ENCODE measurements around the gene TAF1C.
"Not testable (repeated sequence)": the region's sequence is repeated elsewhere in the genome, so short reads cannot be mapped to it uniquely, and the experiment has no call there.

The TAF1C gene

GRCh38 chr16:84209989-84210388 is 23.1 kb upstream of the TAF1C start:
- DNase-seq (ENCODE audit: low read depth, low spot score) = no peak

GRCh38 chr16:84207879-84208278 is 21.0 kb upstream of the TAF1C start:
- DNase-seq (ENCODE audit: low read depth, low spot score) = no peak

DNA sequence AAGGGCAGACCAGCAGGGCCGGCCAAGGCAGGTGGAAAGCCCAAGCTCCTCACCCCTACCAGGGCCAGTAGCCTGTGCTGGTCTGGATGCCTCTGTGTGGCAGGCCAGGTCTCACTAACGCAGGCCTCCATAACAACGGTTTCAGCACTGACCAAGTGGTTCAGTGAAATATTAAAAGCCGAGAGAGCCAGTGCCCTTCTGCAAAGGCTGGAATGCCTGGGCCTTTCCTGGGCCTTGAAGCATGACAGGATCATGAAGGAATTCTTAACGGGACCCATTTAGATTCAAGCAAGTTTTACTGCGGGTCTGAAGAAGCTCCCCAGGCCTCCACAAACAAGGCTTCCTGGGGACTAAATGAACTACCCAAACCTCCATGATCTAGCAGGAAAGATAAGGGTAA is 20.4 kb upstream of the TAF1C start:
- DNase-seq (ENCODE audit: low read depth, low spot score) = no peak

DNA sequence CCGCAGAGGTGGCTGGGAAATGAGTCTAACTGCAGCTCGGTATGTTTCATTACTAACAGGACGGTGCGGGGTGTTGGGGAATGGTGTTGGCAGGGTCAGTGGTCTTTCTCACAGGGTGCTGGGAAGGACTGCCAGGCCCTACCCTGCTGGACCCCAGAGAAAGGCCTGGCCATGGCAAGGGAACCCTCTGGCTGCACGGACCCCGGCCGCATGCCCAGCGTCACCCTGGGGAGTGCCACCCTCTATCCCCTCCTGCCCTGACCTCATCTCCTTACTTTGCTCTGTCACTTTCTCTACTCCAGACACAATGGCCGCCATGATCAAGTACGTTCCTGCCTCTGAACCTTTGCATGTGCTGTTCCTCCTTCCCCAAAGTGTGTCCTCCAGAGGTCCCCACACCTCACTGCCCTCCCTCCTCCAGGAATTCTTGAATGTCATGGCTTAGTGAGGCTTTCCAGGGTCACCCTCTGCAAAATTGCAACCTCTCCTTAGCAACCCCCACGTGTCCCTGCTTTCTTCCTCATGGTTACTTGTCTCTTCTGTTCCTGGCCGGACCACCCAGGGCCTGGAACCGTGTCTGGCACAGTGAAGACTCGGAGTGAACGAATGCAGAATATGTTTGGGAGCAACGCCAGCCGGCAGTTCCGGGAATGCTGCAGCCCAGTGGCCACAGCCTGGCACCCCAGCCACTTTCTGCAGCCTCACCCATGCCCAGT is 19.3 kb upstream of the TAF1C start:
- DNase-seq (ENCODE audit: low read depth, low spot score) = no peak

DNA sequence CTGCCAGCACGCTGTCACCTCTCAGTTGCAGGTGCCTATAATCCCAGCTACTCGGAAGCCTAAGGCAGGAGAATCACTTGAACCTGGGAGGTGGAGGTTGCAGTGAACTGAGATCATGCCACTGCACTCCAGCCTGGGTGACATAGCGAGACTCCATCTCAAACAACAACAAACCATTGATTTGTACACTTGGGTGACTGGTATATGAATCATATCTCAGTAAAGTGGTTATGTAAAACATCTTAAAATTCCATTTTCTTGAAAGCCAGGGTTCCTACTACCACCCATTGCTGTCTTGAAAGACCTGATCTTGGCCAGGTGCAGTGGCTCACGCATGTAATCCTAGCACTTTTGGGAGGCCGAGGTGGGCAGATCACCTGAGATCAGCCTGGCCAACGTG is 18.3 kb upstream of the TAF1C start:
- not testable (repeated sequence) for DNase-seq (ENCODE audit: low read depth, low spot score)

GRCh38 chr16:84204551-84204950 is 17.7 kb upstream of the TAF1C start:
- DNase-seq (ENCODE audit: low read depth, low spot score) = not testable (repeated sequence)

GRCh38 chr16:84199861-84200260 is 13.0 kb upstream of the TAF1C start:
- DNase-seq (ENCODE audit: low read depth, low spot score) = no peak

GRCh38 chr16:84199097-84199496 is 12.2 kb upstream of the TAF1C start:
- no peak for DNase-seq (ENCODE audit: low read depth, low spot score)

GRCh38 chr16:84198401-84198800 is 11.5 kb upstream of the TAF1C start:
- DNase-seq (ENCODE audit: low read depth, low spot score) = peak; percentile 36

DNA sequence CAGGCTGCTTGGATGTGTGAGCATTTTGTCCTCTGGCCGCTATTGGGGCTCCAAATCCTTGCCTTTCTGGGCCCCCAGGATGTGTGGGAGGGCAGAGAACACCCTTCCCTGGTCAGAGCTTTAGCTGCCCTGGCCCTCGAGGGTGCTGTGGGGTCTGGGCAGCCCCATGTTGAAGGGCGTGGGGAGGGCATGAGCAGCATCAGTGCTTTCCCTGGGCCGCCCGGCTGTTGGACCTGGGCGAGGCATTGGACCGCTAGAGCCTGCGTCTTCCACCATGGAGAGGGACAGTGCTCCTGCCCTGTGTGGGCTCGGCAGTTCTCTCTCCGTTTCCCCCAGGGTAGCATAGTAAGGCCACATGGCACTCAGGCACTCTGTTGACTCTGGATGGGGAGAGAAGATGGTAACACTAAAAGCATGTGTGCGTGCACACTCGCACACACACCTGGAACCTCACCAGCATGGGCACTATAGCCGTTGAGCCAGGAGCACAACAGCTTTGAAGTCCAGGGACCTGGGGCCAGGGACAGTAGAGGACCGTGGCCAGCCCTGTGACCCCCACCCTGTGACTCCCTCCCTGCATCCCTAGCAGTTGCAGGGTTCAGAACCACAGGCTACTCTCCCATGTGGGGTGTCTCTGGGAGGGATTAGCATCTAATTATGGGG is 10.7 kb upstream of the TAF1C start:
- no peak for DNase-seq (ENCODE audit: low read depth, low spot score)

DNA sequence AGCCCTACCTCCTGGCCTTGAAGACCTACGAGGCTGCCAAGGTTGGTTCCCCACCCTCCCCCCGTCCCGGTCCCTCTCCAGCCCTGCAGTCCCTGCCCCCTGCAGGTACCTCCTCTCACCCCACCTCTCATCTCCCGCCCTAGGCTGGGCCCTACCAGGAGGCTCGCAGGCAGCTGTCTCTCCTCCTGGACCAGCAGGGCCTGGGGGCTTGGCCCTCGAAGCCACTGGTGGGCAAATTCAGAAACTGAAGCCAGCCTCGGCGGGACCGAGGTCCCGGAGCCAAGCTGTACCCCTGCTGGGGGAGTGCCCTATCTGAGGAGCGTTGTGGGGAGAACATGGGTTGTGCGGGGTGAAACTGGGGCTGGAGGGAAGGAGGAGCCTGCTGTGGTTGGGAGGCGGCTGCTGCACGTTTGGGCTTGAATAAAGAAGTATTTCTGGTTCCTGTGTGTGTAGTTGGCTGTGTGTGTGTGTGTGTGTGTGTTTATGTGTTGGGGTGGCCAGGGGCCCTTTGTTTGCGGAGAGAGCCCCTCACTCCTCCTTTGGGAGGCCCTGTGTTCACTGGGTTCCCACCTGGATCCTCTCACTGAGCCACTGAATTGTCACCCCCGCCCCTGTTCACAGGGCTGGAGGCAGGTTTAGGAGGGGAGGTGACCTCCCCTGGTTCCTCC is 10.0 kb upstream of the TAF1C start:
- DNase-seq (ENCODE audit: low read depth, low spot score) = no peak

DNA sequence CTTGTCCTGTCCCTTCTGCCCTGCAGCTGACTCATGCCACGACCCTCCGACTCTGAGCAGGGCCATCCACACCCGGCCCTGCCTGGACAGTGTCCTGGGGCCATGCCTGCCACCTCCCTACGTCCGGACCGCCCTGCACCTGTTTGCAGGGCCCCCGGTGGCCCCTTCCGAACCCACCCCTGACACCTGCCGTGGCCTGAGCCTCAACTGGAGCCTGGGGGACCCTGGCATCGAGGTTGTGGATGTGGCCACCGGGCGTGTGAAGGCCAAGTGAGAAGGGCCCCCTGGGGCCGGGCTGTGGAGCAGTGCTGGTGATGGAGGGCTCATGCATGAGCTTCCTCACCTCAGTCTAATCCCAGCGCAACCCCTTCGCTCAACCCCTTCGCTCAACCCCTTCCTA is 9.2 kb upstream of the TAF1C start:
- DNase-seq (ENCODE audit: low read depth, low spot score) = no peak

GRCh38 chr16:84195201-84196093 is 8.6 kb upstream of the TAF1C start:
- DNase-seq (ENCODE audit: low read depth, low spot score) = no peak

DNA sequence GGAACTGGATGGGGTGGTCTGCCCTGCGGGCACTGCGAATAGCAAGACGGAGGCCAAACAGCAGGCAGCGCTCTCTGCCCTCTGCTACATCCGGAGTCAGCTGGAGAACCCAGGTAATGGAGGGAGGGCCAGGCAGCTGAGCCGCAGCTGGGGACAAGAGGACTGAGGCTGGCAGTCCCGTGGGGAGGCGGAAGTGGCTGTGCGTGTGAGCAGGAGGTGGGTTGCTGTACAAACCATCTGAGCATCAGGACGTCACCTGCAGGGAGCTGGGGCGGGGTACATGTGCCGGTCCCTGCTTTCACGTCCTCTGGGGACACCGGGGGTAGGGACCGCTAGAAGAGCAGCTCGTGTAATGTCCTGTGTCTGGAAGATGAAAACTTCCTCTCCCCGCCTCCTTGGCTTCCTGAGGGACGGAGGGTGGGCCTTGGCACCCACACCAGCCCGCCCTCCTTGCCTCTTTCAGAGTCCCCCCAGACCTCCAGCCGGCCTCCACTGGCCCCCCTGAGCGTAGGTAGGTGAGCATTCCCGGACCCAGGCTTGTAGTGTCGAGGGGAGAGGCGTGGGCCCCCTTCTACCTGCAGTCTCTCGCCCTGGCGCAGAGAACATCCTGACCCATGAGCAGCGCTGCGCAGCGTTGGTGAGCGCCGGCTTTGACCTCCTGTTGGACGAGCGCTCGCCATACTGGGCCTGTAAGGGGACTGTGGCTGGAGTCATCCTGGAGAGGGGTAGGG is 7.8 kb upstream of the TAF1C start:
- DNase-seq (ENCODE audit: low read depth, low spot score) = no peak

DNA sequence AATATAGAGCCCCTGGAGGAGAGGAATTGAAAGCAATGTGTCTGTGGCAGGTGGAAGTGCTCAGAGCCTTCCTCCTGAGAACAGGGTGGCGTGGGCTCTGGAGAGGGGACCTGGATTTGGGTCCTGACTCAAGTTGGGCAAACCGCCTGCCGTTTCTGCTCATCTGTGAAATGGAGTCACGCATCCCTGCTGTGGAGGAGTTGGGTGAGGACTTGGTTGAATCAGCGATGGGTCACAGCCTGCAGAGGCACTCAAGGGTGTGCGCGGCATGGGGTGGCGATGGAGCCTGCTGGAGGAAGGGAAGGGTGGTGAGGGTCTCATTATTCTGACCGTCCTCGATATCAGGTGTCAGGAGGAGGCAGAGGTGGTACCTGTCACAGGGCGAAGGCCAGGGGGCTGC is 7.2 kb upstream of the TAF1C start:
- no peak for DNase-seq (ENCODE audit: low read depth, low spot score)

DNA sequence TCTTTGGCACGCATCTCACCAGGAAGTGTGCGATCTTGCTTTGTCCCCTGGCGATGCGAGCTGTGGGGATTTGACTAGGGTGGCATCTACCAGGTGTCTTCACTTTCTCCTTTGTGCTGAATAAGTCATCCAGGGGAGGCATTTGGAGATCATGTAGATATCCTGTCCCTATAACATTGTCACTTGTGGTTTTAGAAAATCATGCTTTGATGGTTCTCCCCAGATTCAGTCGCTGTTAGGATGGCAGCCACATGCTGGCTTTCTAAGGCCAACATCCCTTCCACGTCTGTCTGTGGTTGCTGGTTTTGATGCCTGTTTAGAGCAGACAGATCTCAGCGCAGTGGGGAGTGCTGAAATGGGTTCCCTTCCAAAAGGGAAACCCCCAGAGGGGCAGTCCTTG is 6.6 kb upstream of the TAF1C start:
- no peak for DNase-seq (ENCODE audit: low read depth, low spot score)

DNA sequence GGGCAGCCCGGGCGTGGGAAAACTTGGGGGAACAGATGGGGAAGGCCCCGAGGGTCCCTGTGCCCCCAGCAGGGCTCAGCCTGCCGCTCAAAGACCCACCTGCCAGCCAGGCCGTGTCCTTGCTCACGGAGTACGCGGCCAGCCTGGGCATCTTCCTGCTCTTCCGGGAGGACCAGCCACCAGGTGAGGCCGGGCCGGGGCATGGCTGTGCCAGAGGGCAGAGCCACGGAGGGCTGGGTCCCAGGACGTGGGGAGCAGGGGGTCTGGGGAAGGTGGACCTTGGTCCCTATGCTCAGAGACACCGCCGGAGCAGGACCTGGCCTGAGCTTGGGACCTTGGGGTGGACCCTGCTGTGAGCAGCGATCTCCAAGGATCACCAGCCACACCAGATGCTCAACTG is 4.6 kb upstream of the TAF1C start:
- no peak for DNase-seq (ENCODE audit: low read depth, low spot score)

DNA sequence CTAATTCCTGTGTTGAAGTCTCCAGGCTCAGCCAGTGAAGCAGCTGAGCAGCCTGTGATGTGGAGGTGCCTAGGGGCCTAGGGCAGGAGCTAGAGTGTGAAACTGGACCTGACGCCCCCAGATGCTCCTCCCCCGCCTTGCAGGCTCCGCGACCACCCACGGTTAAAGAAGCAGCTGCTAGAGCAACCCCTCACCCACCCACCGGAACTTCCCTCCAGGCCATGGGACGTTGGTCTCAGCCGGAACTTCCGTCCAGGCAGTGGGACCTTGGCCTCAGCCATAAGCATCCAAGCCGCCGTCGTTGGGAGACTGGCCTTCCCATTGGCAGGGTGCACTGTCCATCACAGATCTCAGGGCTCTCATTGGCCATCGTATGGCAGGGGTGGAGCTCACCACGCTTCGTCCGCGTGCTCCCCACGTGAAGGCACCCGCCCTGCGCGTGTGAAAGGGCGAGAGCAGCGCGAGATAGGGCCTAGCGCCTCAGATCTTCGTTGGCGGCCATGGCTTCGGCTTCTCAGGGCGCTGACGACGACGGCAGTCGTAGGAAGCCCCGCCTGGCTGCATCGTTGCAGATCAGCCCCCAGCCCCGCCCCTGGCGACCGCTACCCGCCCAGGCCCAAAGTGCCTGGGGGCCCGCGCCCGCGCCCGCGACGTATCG is 4.0 kb upstream of the TAF1C start, which contains the start of gene ADAD2:
Gene ADAD2, plus strand, starts transcription at position 427 of the 658 bp plus-strand sequence. Its CDS starts 74 bp downstream, at position 501.
- DNase-seq (ENCODE audit: low read depth, low spot score) = no peak

DNA sequence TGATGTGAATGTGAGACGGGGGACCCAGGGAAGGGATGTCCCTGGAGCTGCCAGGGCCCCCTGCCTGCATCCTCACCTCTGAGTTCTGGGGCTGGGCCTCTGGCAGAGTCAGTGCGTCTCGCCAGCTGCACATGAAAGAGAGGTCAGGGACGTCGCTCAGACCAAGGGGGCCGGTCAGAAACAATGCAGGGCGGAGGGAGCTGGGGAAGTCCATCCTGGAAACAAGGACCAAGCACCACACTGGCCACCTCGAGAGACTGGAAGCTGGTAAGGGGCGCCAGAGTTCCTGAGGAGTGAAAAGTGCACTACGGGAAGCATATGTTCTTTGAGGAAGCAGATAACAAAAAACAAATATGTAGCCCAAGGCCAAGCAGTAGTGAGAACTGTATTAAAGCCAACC is 2.1 kb downstream of the TAF1C start:
- no peak for DNase-seq (ENCODE audit: low read depth, low spot score)

DNA sequence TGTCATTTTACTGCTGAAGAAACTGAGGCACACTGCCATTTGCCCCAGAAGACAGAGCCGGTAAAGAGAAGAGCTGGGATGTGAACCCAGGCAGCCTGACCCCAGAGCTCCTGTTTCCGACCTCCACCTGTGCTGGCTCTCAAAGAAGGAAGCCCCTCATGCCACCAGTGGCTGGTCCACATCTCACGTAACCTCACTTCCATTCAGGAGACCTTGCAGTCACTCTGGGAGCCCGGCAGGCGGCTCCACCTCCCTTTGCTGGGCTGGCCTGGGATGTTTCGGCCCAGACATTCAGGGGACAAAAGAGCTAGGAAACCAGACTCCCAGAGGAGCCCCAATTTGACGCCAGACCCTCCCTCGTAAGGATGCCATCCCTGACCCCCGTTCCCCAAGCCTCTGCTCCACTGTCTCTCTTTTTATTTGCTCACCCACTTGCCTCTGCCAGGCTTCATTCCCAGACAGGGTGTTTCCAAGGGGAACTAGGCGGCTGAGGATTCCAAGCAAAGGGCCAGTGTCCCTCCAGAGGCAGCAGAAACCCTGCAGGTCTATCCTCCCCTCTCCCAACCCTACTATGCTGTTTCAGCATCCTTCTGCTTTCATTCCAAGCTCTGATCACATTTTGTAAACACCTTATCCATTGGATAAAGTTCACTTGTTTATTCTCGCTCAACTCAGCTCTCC is 2.8 kb downstream of the TAF1C start:
- DNase-seq (ENCODE audit: low read depth, low spot score) = no peak
